SIG-M5 (cell line): Measurements from ENCODE around the gene LRRC36.

Experiments used
- DNase-seq: peaks from one replicate; lab custom pipeline; 2025; lab: John Stamatoyannopoulos, UW

The LRRC36 gene

GRCh38 chr16:67294171-67294757 is 32.4 kb upstream of the LRRC36 start:
- DNase-seq, result no peak

- no peak for DNase-seq
Measured at GRCh38 chr16:67294938-67295361, 31.7 kb upstream of the LRRC36 start.

GRCh38 chr16:67296420-67296819 is 30.2 kb upstream of the LRRC36 start:
- no peak for DNase-seq

- no peak for DNase-seq
Measured at GRCh38 chr16:67298277-67298676, 28.3 kb upstream of the LRRC36 start.

- DNase-seq, result no peak
Measured at GRCh38 chr16:67299269-67299668, 27.3 kb upstream of the LRRC36 start.

GRCh38 chr16:67301080-67301782 is 25.4 kb upstream of the LRRC36 start:
- no peak for DNase-seq

GRCh38 chr16:67302076-67302475 is 24.5 kb upstream of the LRRC36 start:
- DNase-seq, result no peak

GRCh38 chr16:67302970-67303369 is 23.6 kb upstream of the LRRC36 start:
- no peak for DNase-seq

- DNase-seq, result no peak
Measured at GRCh38 chr16:67304020-67304419, 22.6 kb upstream of the LRRC36 start.

GRCh38 chr16:67305216-67306071 is 21.2 kb upstream of the LRRC36 start:
- DNase-seq, result no peak

GRCh38 chr16:67310561-67310960 is 16.1 kb upstream of the LRRC36 start:
- DNase-seq, result no peak

GRCh38 chr16:67311607-67312488 is 14.8 kb upstream of the LRRC36 start:
- no peak for DNase-seq

- no peak for DNase-seq
Measured at GRCh38 chr16:67312719-67313118, 13.9 kb upstream of the LRRC36 start.

GRCh38 chr16:67317853-67318252 is 8.8 kb upstream of the LRRC36 start:
- DNase-seq, result no peak

- DNase-seq, result no peak
Measured at GRCh38 chr16:67326115-67326471, 522 bp upstream of the LRRC36 start.

- no peak for DNase-seq
Measured at GRCh38 chr16:67327743-67328142, 1.1 kb downstream of the LRRC36 start.

- DNase-seq, result no peak
Measured at GRCh38 chr16:67329901-67330300, 3.3 kb downstream of the LRRC36 start.

- no peak for DNase-seq
Measured at GRCh38 chr16:67333315-67333714, 6.7 kb downstream of the LRRC36 start.

GRCh38 chr16:67336116-67336515 is 9.5 kb downstream of the LRRC36 start:
- DNase-seq, result no peak

- no peak for DNase-seq
Measured at GRCh38 chr16:67336648-67337047, 10.0 kb downstream of the LRRC36 start.

GRCh38 chr16:67339453-67339852 is 12.8 kb downstream of the LRRC36 start:
- no peak for DNase-seq

- DNase-seq, result no peak
Measured at GRCh38 chr16:67341250-67341649, 14.6 kb downstream of the LRRC36 start.
